H1 (cell line): Measurements from ENCODE around the gene MYO1D. TPM values are rescaled to one million over a fixed set of nuclear protein-coding genes. Genes with fewer than 3 reads are reported as not detected.

ENCODE experiments used
- ATF3 ChIP-seq: IDR thresholded peaks from 2 replicates; pipeline ENCODE4 v1.6.1; 2011; ENCODE audit warnings: low read depth, mild to moderate bottlenecking, low read length; ENCODE audit not compliant: insufficient read depth
- CHD7 ChIP-seq: fragments of 300-600 bp; sonication (generic); IDR thresholded peaks from 2 replicates; pipeline ENCODE4 v1.7.1; 2012; ENCODE audit warnings: low read length, moderate library complexity, mild to moderate bottlenecking, inconsistent platforms; ENCODE audit not compliant: insufficient replicate concordance
- CTCF ChIP-seq, 3 experiments: IDR thresholded peaks; 1 replicate in 2 of 3; 2 replicates in 1 of 3; pipeline versions ENCODE4 v1.5.1 to v1.6.1; 2011; ENCODE audit warnings: low read length in 3 of 3, mild to moderate bottlenecking in 3 of 3, inconsistent platforms in 2 of 3, low read depth in 1 of 3, moderate library complexity in 1 of 3; ENCODE audit not compliant: insufficient read depth in 1 of 3; ENCODE audit errors: control extremely low read depth in 1 of 3
- E2F6 ChIP-seq: IDR thresholded peaks from 2 replicates; pipeline ENCODE4 v1.6.1; 2012; ENCODE audit warnings: inconsistent platforms
- KDM1A ChIP-seq: fragments of 200-600, 300-600 bp; sonication (generic); IDR thresholded peaks from 2 replicates; pipeline ENCODE4 v1.7.1; 2016; ENCODE audit warnings: mild to moderate bottlenecking, low read length, borderline replicate concordance
- KDM4A ChIP-seq: IDR thresholded peaks from one replicate; pipeline ENCODE4 v1.7.1; 2012; ENCODE audit warnings: low read depth, mild to moderate bottlenecking, moderate library complexity, low read length, inconsistent platforms; ENCODE audit not compliant: severe bottlenecking
- RAD21 ChIP-seq, 2 experiments: IDR thresholded peaks in 1 of 2; conservative IDR thresholded peaks in 1 of 2; 2 replicates each; pipeline ENCODE4 v1.6.1; 2011; ENCODE audit warnings: low read depth in 2 of 2, low read length in 2 of 2, improper control_type of control experiment in 1 of 2, inconsistent platforms in 1 of 2, mild to moderate bottlenecking in 1 of 2, moderate library complexity in 1 of 2
- polyA plus RNA-seq, 7 experiments: library from polyadenylated mRNA; depleted of rRNA in 3 of 7; stranded (reverse) in 5 of 7; unstranded in 2 of 7; fragments of >200 nt in 5 of 7; fragments of 200-250 nt in 2 of 7; gene quantifications; 1 replicate in 5 of 7; 2 replicates in 1 of 7; 4 replicates in 1 of 7; pipeline versions ENCODE4 v1.2.1 to v1.2.3, GENCODE V29; 2011 to 2013; ENCODE audit warnings: missing spikeins in 2 of 7, mixed read lengths in 2 of 7
- total RNA-seq: library from RNA; stranded (reverse); fragmentation: NEBNext Ultra II Directional; extraction: Animal tissue kit (Norgen Biotek cat#: 25700); gene quantifications from 2 replicates; pipeline ENCODE4 v1.2.1, GENCODE V29; 2021

Gene MYO1D
- total and polyA plus RNA-seq, 2 of the 8 experiments (the other 6 are each of a cell fraction or from before 2014, with no cell fraction given) = 6.5 to 25.4 TPM

GRCh38 chr17:32806646-32807045, 70.3 kb downstream of the MYO1D start (continued):
- TF ChIP-seq CHD7 (no peak), ATF3 (no peak), KDM1A (no peak), CTCF (IDR thresholded peaks at IDR 0.05; ENCODE audit: control extremely low read depth in 1 of 3, insufficient read depth in 1 of 3, low read depth in 1 of 3, low read length in 3 of 3) (no peak), KDM4A (no peak), RAD21 (IDR thresholded peaks at IDR 0.05 in 1 of 2, conservative IDR thresholded peaks at IDR 0.05 in 1 of 2; ENCODE audit: low read depth in 2 of 2, low read length in 2 of 2) (no peak), E2F6 (no peak)
